ENCODE data around the gene FBXO9. TPM values are rescaled to one million over a fixed set of nuclear protein-coding genes. Genes with fewer than 3 reads are reported as not detected.

The FBXO9 gene
- polyA plus RNA-seq, 3 donors: 47.7 to 105 (median 61.5) TPM

DNA sequence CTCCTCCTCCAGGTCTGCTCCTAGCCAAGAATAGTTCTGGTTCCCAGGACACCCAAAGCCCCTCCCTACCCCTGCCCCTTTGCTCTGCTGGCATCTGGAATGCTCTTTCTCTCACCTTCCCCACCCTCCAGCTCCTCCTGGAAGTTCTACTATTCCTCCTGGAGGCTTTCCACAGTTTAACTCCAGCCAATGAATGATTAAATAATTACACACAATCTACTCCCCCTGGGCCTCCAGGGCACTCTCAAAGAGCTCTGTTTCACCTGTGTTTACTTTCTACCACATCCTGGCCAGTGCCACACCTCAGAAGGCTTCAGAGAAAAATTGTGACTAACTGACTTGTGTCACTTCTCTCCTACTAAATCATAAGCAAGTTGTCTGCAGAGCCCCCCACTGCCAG, 47.2 kb downstream of the FBXO9 start:
- DNase-seq: no peak
- Histone ChIP-seq H3K36me3 (replicated peaks in 1 of 2; ENCODE audit: control insufficient read depth in 1 of 2, insufficient read depth in 2 of 2, low read length in 2 of 2) (no peaks in the 10 kb centered on the region), H3K27me3 (ENCODE audit: control insufficient read depth in 2 of 2, insufficient read depth in 2 of 2, low read length in 2 of 2) (no peaks in the 10 kb centered on the region), H3K4me1 (ENCODE audit: control insufficient read depth in 1 of 2, insufficient read depth in 2 of 2, low read length in 2 of 2) (no peaks in the 10 kb centered on the region), H3K4me3 (replicated peaks in 1 of 3; ENCODE audit: low read depth in 2 of 3, low read length in 3 of 3) (no peak overlapping the region), H3K27ac (ENCODE audit: low read depth in 1 of 2, low read length in 2 of 2) (no peak overlapping the region), H3K9ac (ENCODE audit: insufficient read depth, low read length, poor library complexity, severe bottlenecking) (no peak overlapping the region), H3K9me3 (replicated peaks in 1 of 2; ENCODE audit: control insufficient read depth in 1 of 2, insufficient read depth in 1 of 2, low read length in 2 of 2) (no peaks in the 10 kb centered on the region), H4K20me1 (ENCODE audit: insufficient read depth, low read length) (no peaks in the 10 kb centered on the region), H3K4me2 (replicated peaks; ENCODE audit: extremely low read depth, low read length, poor library complexity, severe bottlenecking) (no peak overlapping the region), H2AFZ (ENCODE audit: insufficient read depth, low read depth, low read length, poor library complexity, severe bottlenecking) (no peak overlapping the region), H3K79me2 (ENCODE audit: insufficient read depth, low read length) (no peaks in the 10 kb centered on the region)
- H3K9me3 Mint-ChIP-seq: peaks cover 0 to 5% (median 0%) of the 10 kb centered on the region in 7 donors
- peaks cover 4 to 6% of the 10 kb centered on the region in 2 donors for H3K36me3 Mint-ChIP-seq
- H3K27me3 Mint-ChIP-seq (ENCODE audit: low read depth in 3 of 3): peaks cover 0 to 3% (median 1%) of the 10 kb centered on the region in 3 donors
- H3K4me1 Mint-ChIP-seq: no peaks in the 10 kb centered on the region
- no peak overlapping the region for H3K4me3 Mint-ChIP-seq
- TF ChIP-seq, protein P1, sequence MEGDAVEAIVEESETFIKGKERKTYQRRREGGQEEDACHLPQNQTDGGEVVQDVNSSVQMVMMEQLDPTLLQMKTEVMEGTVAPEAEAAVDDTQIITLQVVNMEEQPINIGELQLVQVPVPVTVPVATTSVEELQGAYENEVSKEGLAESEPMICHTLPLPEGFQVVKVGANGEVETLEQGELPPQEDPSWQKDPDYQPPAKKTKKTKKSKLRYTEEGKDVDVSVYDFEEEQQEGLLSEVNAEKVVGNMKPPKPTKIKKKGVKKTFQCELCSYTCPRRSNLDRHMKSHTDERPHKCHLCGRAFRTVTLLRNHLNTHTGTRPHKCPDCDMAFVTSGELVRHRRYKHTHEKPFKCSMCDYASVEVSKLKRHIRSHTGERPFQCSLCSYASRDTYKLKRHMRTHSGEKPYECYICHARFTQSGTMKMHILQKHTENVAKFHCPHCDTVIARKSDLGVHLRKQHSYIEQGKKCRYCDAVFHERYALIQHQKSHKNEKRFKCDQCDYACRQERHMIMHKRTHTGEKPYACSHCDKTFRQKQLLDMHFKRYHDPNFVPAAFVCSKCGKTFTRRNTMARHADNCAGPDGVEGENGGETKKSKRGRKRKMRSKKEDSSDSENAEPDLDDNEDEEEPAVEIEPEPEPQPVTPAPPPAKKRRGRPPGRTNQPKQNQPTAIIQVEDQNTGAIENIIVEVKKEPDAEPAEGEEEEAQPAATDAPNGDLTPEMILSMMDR (IDR thresholded peaks at IDR 0.05): no peak
- H3K27ac Mint-ChIP-seq: no peak overlapping the region
- intact Hi-C loops (cut with micrococcal nuclease): no loop called here

DNA sequence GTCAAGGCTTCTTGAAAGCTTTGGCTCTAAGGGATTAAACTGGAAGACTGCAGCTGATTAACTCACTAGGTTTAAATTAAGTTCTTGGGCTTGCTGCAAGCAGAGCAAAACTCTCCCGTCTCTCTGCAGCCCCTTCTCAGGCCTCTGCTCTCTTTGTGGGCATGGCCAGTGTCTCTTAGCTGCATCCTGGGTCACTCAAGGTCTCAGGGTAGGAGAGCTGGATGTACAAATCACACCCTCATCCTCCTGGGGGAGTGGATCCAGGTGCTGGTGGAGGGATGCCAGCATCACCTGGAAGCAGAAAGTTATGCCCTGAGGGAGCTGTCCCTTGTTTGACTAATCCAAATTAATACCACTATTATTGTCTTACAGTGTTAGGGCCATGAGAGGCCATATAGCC, 47.7 kb downstream of the FBXO9 start:
- peaks cover 0 to 3% (median 1%) of the 10 kb centered on the region in 3 donors for H3K27me3 Mint-ChIP-seq (ENCODE audit: low read depth in 3 of 3)
- Histone ChIP-seq H3K4me3 (replicated peaks in 1 of 3; ENCODE audit: low read depth in 2 of 3, low read length in 3 of 3) (no peak overlapping the region), H3K4me1 (ENCODE audit: control insufficient read depth in 1 of 2, insufficient read depth in 2 of 2, low read length in 2 of 2) (no peaks in the 10 kb centered on the region), H3K27ac (ENCODE audit: low read depth in 1 of 2, low read length in 2 of 2) (no peak overlapping the region), H3K36me3 (replicated peaks in 1 of 2; ENCODE audit: control insufficient read depth in 1 of 2, insufficient read depth in 2 of 2, low read length in 2 of 2) (no peaks in the 10 kb centered on the region), H3K4me2 (replicated peaks; ENCODE audit: extremely low read depth, low read length, poor library complexity, severe bottlenecking) (no peak overlapping the region), H3K9me3 (replicated peaks in 1 of 2; ENCODE audit: control insufficient read depth in 1 of 2, insufficient read depth in 1 of 2, low read length in 2 of 2) (no peaks in the 10 kb centered on the region), H4K20me1 (ENCODE audit: insufficient read depth, low read length) (no peaks in the 10 kb centered on the region), H3K9ac (ENCODE audit: insufficient read depth, low read length, poor library complexity, severe bottlenecking) (no peak overlapping the region), H3K79me2 (ENCODE audit: insufficient read depth, low read length) (no peaks in the 10 kb centered on the region), H3K27me3 (ENCODE audit: control insufficient read depth in 2 of 2, insufficient read depth in 2 of 2, low read length in 2 of 2) (no peaks in the 10 kb centered on the region), H2AFZ (ENCODE audit: insufficient read depth, low read depth, low read length, poor library complexity, severe bottlenecking) (no peak overlapping the region)
- H3K4me1 Mint-ChIP-seq: no peaks in the 10 kb centered on the region
- intact Hi-C loops (cut with micrococcal nuclease): no loop called here
- peaks cover 0 to 5% (median 0%) of the 10 kb centered on the region in 7 donors for H3K9me3 Mint-ChIP-seq
- H3K36me3 Mint-ChIP-seq: peaks cover 4 to 5% of the 10 kb centered on the region in 2 donors
- no CpG with 5 or more reads among the region's 1 CpG for WGBS (ENCODE audit: insufficient coverage)
- DNase-seq: no peak
- no peak overlapping the region for H3K4me3 Mint-ChIP-seq
- no peak overlapping the region for H3K27ac Mint-ChIP-seq
- TF ChIP-seq, protein P1 (IDR thresholded peaks at IDR 0.05): no peak

Data from CD14-positive monocyte (primary cell).